HG02840 (cell line): ENCODE data around the gene PLXNB2.

ENCODE experiments used
- ATAC-seq: cut with Tn5 transposase; IDR thresholded peaks from one replicate; pipeline ENCODE4 v1.9.1; 2021; ENCODE audit warnings: mild to moderate bottlenecking, moderate library complexity, moderate number of reproducible peaks; ENCODE audit not compliant: unreplicated experiment, low FRiP score

PLXNB2 gene

GRCh38 chr22:50243685-50244419 is 63.6 kb downstream of the PLXNB2 start:
- ATAC-seq = no peak

- no peak for ATAC-seq
Measured at GRCh38 chr22:50242406-50242949, 65.0 kb downstream of the PLXNB2 start.

GRCh38 chr22:50238755-50239154 is 68.7 kb downstream of the PLXNB2 start:
- ATAC-seq = no peak

- ATAC-seq = no peak
Measured at GRCh38 chr22:50236731-50237409, 70.6 kb downstream of the PLXNB2 start.

GRCh38 chr22:50233223-50233622 is 74.2 kb downstream of the PLXNB2 start:
- ATAC-seq = no peak

- ATAC-seq = no peak
Measured at GRCh38 chr22:50232481-50233151, 74.8 kb downstream of the PLXNB2 start.

- no peak for ATAC-seq
Measured at GRCh38 chr22:50229370-50229769, 78.1 kb downstream of the PLXNB2 start.

GRCh38 chr22:50228366-50228765 is 79.1 kb downstream of the PLXNB2 start:
- no peak for ATAC-seq

- ATAC-seq = no peak
Measured at GRCh38 chr22:50227579-50228215, 79.7 kb downstream of the PLXNB2 start.

- ATAC-seq = no peak
Measured at GRCh38 chr22:50226875-50227165, 80.6 kb downstream of the PLXNB2 start.

- ATAC-seq = no peak
Measured at GRCh38 chr22:50226063-50226874, 81.2 kb downstream of the PLXNB2 start.

- ATAC-seq = no peak
Measured at GRCh38 chr22:50225200-50225969, 82.1 kb downstream of the PLXNB2 start.
